HG03280 (cell line): Measurements from ENCODE around the gene FRK.
A peak's percentile ranks its signal among the peaks of the same experiment; 100 is the strongest.
"Not testable (repeated sequence)": the region's sequence is repeated elsewhere in the genome, so short reads cannot be mapped to it uniquely, and the experiment has no call there.

Source experiments
- ATAC-seq: cut with Tn5 transposase; IDR thresholded peaks from one replicate; pipeline ENCODE4 v1.9.1; 2021; ENCODE audit warnings: mild to moderate bottlenecking, moderate library complexity; ENCODE audit not compliant: unreplicated experiment

FRK gene

DNA sequence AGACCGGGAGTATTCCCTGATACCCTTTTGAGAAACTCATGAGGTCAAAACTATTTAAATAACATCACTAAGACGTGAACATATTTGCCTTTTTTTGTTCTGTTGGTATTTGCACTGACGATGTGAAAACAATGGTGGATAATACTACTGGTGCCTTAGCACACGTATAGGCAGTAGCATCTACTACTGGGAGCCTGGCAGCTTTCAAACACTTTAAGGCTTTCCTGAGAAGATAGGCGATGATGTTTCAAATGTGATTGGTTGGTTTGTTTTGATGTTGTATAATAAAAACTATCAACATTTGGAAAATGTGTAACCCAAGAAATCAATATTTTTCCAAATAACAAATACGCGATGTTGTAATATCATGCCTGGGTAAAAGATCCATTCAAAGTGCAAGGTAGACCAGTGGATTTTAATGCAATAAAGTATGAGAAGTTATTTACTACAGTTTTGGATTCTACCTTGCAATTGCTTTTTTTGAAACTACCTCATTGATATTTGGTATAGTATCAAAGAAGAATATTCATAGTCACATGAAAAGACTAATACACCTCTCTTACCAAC, 166.2 kb downstream of the FRK start:
- no peak for ATAC-seq

DNA sequence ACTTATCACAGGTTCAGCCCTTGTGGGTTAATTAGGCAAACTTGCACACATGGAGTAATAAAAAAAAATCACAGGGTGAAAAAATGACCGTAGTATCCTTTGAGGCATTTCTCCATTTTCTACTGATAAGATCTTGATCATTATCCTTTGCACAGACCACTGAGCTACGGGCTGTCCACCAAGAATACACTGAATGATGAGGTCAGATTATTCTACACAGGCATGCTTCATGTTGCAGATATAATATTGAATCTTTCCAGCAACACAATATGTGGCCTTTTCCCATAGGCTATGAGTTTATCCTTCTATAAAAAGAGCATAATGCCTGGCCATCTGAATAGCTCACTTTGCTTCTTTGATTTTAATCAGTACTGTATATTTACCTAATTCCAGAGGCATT, 168.9 kb downstream of the FRK start:
- ATAC-seq: no peak

DNA sequence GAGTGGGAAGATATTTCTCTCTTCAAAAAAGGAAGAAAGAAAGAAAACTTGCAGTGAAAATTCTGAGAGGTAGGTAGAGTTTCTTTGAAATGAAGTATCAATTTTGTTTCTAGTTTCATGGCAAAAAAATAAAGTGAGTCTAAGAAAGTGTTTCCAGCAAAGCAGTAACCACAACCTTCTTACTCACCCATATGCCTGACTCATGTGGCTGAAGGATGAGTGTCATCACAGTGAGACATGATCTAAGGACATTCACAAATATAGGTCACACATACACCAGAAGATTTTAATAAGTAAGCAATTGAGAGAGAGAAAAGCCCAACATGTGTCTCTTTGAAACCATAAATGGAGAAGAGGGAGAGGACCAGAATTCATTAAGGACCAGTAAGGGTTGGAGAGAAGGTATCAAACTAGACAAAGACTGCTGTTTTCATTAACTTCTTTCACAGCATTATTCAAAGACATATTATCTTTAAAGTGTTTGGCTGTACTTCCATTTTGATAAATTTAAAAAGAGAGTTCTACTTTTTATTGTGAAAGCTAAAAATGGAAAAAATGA, 169.5 kb downstream of the FRK start:
- peak; percentile 98 for ATAC-seq

DNA sequence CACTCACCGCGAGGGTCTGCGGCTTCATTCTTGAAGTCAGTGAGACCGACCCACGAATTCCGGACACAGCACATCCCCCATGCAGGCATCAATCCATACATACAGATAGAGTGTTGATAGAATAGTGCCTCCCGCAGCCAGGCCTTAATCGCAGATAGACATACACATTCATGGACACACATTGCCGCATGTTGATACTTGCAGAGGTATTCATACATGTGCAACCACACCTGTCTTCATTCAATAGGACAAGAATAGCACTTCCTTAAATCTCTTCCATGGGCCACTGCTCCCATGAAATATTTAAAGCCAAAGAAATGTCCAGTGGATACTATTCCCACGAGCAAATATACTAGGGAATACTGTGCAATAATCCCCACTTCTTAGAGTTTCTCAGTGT, 170.5 kb downstream of the FRK start:
- ATAC-seq: no peak

DNA sequence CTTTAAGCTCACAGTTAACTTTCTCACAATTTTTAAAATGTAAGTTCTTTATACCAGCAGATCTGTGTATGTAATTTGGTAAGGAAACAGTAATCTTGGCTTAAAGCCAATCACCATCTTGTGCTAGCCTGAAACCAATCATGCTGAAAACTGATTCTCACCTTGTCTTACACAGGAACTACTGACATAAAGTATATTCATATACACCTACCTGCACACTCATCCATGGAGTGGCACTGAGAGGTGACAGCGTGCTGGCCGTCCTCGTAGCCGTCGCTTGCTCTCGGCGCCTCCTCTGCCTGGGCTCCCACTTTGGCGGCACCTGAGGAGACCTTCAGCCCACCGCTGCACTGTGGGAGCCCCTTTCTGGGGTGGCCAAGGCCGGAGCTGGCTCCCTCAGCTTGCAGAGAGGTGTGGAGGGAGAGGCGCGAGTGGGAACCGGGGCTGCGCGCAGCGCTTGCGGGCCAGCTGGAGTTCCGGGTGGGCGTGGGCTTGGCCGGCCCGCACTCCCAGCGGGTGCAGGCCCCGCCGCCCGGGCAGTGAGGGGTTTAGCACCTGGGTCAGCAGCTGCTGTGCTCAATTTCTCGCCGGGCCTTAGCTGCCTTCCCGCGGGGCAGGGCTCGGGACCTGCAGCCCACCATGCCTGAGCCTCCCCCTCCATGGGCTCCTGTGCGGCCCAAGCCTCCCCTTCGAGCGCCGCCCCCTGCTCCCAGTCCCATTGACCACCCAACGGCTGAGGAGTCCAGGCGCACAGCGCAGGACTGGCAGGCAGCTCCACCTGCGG, 171.8 kb downstream of the FRK start:
- ATAC-seq: not testable (repeated sequence)

DNA sequence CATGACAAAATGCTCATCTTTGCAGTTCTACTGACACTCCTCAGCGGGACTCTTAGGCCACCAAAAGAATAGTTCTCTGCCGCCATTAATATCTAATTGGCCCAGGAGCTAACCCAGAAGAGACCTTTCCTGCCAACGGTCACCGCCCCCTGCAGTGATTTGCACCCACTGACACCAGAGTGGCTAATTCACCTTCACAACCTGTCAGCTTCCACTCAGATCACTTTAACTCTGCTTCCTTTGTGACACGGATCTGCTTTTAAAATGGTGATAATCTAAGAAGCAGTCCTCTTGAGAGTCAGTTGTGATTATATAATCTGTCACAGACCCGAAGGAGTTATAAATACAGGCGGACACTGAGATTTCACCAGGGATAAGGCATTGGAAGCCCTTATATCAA, 172.8 kb downstream of the FRK start:
- no peak for ATAC-seq

DNA sequence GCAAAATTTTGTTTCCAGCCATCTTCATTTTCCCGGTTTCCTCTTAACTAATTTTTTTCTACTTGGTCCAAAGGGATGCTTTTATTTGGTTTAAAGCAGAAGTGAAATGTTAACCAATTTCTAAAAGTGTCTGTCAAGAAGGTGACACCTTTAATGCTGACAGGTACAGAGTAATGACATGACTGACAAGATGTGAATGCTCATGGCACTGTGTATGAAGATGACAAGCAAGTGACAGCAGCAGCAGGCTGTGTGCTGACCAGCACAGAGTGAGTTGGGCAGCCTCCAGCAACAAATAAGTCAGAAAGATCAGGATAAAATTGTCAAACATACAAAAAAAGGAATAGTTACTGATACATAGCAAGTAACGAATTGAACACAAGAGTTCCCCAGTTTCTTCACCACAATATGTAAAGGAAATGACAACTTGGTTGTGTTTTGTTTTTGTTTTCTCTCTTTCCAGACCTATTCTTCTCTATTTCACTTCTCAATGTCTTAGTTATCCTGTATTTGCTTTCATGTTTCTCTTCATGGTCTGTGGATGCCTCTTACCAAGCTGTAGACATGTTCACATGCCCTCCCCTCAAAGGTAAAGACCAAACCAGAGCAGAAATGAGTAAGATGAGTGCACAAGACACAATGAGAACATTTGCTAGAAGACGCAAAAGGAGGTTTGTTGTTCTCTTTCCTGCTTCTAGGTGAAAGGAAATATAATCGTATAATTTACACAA, 174.9 kb downstream of the FRK start:
- peak; percentile 62 for ATAC-seq

DNA sequence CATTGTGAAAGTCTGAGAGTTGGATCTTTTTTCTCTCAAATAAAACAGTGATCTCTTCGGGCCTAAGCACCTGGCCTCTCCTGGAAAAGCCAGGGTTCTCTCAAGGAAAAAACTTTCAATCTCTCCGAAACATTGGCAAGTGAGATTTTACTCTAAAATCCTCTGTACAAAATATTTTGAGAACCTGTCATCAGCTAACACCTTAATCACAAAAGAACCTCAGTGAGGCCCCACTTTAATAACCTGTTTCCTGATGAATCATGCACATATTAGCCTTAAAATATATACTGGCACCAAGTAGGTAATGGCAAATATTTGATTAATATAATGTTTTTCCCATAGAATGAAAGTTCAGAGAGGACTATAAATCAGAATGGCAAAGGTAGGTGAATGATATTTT, 177.9 kb downstream of the FRK start:
- no peak for ATAC-seq

DNA sequence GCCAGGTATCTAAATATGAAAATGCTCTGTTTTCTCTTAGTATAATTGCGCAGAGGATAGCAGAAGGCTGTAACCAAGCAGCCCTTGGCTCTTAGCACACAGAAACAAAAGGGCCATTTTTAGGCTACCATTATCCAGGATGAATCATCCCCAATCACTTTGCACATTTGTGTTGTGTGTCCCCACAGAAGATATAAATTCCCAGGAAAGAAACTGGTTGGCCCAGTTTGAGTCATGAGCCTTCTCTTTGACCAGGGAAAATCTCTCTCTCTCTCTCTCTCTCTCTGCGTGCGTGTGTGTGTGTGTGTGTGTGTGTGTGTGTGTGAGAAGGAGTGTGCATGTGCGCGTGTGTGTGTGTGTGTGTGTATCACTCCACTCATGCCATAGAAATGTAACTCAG, 178.5 kb downstream of the FRK start:
- ATAC-seq: no peak
